Fibroblast of lung (primary cell): ENCODE measurements around the gene SOX9. TPM values are rescaled to one million over a fixed set of nuclear protein-coding genes. Genes with fewer than 3 reads are reported as not detected.

Experiments used
- DNase-seq, 2 donors: peaks; one replicate each; pipeline versions ENCODE4 v3.0.0 to v3.0.0-alpha.2; 2010; ENCODE audit warnings: low read depth in 2 of 2
- H2AFZ ChIP-seq: 2 replicates; pipeline ENCODE4 v1.5.1; 2012; ENCODE audit warnings: low read length, control low read depth, inconsistent platforms
- H3K27ac ChIP-seq: 2 replicates; pipeline ENCODE4 v1.5.1; 2011; ENCODE audit warnings: low read length, control low read depth; ENCODE audit not compliant: insufficient read depth
- H3K27me3 ChIP-seq: 2 replicates; pipeline ENCODE4 v1.5.1; 2011; ENCODE audit warnings: mild to moderate bottlenecking, low read length; ENCODE audit not compliant: control insufficient read depth, insufficient read depth
- H3K36me3 ChIP-seq: 2 replicates; pipeline ENCODE4 v1.5.1; 2011; ENCODE audit warnings: low read length; ENCODE audit not compliant: control insufficient read depth, insufficient read depth
- H3K4me1 ChIP-seq: 2 replicates; pipeline ENCODE4 v1.5.1; 2011; ENCODE audit warnings: low read length; ENCODE audit not compliant: control insufficient read depth, insufficient read depth; ENCODE audit errors: extremely low read depth
- H3K4me2 ChIP-seq: 2 replicates; pipeline ENCODE4 v1.5.1; 2011; ENCODE audit warnings: low read length, control low read depth; ENCODE audit not compliant: insufficient read depth; ENCODE audit errors: extremely low read depth
- H3K4me3 ChIP-seq, 4 experiments: fragments of 200-600 bp in 1 of 4; sonication (generic) in 1 of 4; replicated peaks in 1 of 4; 2 replicates each; pipeline ENCODE4 v1.5.1; 2011 to 2016; ENCODE audit warnings: low read length in 4 of 4, low read depth in 3 of 4, mild to moderate bottlenecking in 3 of 4, control low read depth in 2 of 4, inconsistent platforms in 1 of 4, mixed read lengths in 1 of 4; ENCODE audit not compliant: insufficient read depth in 1 of 4; ENCODE audit errors: control extremely low read depth in 1 of 4
- H3K79me2 ChIP-seq: 2 replicates; pipeline ENCODE4 v1.5.1; 2012; ENCODE audit warnings: mild to moderate bottlenecking, low read length, inconsistent platforms; ENCODE audit not compliant: control insufficient read depth, insufficient read depth
- H3K9ac ChIP-seq: 2 replicates; pipeline ENCODE4 v1.5.1; 2011; ENCODE audit warnings: mild to moderate bottlenecking, low read length, control low read depth; ENCODE audit not compliant: insufficient read depth
- H3K9me3 ChIP-seq: 2 replicates; pipeline ENCODE4 v1.5.1; 2012; ENCODE audit warnings: low read depth, low read length; ENCODE audit not compliant: control insufficient read depth, insufficient read depth
- H4K20me1 ChIP-seq: 2 replicates; pipeline ENCODE4 v1.5.1; 2011; ENCODE audit warnings: low read length; ENCODE audit not compliant: control insufficient read depth, insufficient read depth; ENCODE audit errors: extremely low read depth
- CTCF ChIP-seq, 2 donors: IDR thresholded peaks in 1 of 2; conservative IDR thresholded peaks in 1 of 2; 1 replicate in 1 of 2; 2 replicates in 1 of 2; pipeline ENCODE4 v1.5.1; 2011 to 2012; ENCODE audit warnings: low read length in 2 of 2, control low read depth in 1 of 2, inconsistent platforms in 1 of 2, low read depth in 1 of 2, mild to moderate bottlenecking in 1 of 2
- EZH2 ChIP-seq: IDR thresholded peaks from 2 replicates; pipeline ENCODE4 v1.5.1; 2012; ENCODE audit warnings: low read length, control low read depth, mild to moderate bottlenecking; ENCODE audit errors: missing control alignments
- polyA plus RNA-seq, 2 donors: library from polyadenylated mRNA; depleted of rRNA in 1 of 2; stranded (reverse) in 1 of 2; unstranded in 1 of 2; fragments of >200 nt; gene quantifications; 2 replicates each; pipeline ENCODE4 v1.2.1, GENCODE V29; 2011 to 2012; ENCODE audit warnings: missing spikeins in 1 of 2
- total RNA-seq: library from RNA; depleted of rRNA; stranded (reverse); fragments of >200 nt; gene quantifications from 2 replicates; pipeline ENCODE4 v1.2.1, GENCODE V29; 2014

The SOX9 gene
- total and polyA plus RNA-seq, 2 donors (not counting 1 experiment from before 2014, with no cell fraction given): 3.1 to 5.4 TPM

- Histone ChIP-seq H3K27me3 (no peaks in the 10 kb centered on the region), H3K27ac (no peak overlapping the region), H3K4me2 (no peak overlapping the region), H4K20me1 (no peaks in the 10 kb centered on the region), H3K4me1 (no peaks in the 10 kb centered on the region), H2AFZ (no peak overlapping the region), H3K79me2 (no peaks in the 10 kb centered on the region), H3K4me3 (no peak overlapping the region), H3K36me3 (no peaks in the 10 kb centered on the region), H3K9me3 (no peaks in the 10 kb centered on the region), H3K9ac (no peak overlapping the region)
- TF ChIP-seq EZH2 (no peak), CTCF (conservative IDR thresholded peaks at IDR 0.05 in 1 of 2, IDR thresholded peaks at IDR 0.05 in 1 of 2; ENCODE audit: low read depth in 1 of 2, low read length in 2 of 2) (no peak)
- no peak for DNase-seq
Measured at GRCh38 chr17:72092710-72093322, 28.0 kb upstream of the SOX9 start.

DNA sequence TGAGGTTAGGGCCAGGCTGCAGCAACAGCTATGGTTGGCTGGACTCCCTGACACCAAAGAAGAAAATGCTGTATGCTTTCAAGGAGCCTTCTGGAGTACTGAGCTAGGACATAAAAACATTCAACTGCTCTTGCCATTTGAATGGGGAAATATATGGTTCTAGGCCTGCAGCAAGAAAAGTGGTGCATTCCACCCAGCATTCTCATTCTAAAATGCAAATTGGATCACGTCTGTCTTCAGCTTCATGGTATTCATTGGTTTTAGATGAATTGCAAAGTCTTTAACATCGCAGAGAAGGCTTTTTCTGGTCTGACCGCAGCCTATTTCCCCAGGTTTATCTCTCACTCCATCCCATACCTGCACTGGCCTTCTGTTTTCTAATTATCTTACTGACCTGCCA is 27.1 kb upstream of the SOX9 start:
- TF ChIP-seq CTCF (conservative IDR thresholded peaks at IDR 0.05 in 1 of 2, IDR thresholded peaks at IDR 0.05 in 1 of 2; ENCODE audit: low read depth in 1 of 2, low read length in 2 of 2) (no peak), EZH2 (no peak)
- Histone ChIP-seq H3K4me3 (no peak overlapping the region), H4K20me1 (no peaks in the 10 kb centered on the region), H3K9ac (no peak overlapping the region), H3K9me3 (no peaks in the 10 kb centered on the region), H2AFZ (no peak overlapping the region), H3K4me2 (no peak overlapping the region), H3K36me3 (no peaks in the 10 kb centered on the region), H3K27ac (no peak overlapping the region), H3K4me1 (no peaks in the 10 kb centered on the region), H3K27me3 (no peaks in the 10 kb centered on the region), H3K79me2 (no peaks in the 10 kb centered on the region)
- no peak for DNase-seq

DNA sequence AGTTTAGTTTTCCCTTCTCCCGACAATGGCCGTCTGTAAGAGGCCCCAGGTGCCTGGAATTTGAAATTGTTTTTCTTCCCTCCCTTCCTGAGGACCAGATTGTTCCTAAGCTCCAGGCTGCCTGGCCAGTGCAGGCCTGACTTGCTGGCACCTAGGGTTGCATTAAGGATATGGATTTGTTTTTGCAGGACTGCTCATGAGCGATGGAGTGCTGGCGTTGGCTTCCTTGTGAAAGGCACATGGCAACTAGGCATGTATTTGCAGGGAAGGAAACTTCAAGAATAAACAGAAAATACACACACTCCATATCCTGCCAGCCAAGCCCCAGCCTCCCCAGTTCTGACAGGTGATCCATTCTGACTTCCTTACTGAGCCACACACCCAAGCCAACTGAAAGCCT is 25.5 kb upstream of the SOX9 start:
- H3K27ac ChIP-seq: no peak overlapping the region

More for the DNA sequence above, 25.5 kb upstream of the SOX9 start:
- H3K36me3 ChIP-seq: no peaks in the 10 kb centered on the region
- no peak for TF ChIP-seq EZH2
- H3K4me3 ChIP-seq: no peak overlapping the region
- no peaks in the 10 kb centered on the region for H4K20me1 ChIP-seq
- no peak overlapping the region for H3K4me2 ChIP-seq
- H3K27me3 ChIP-seq: no peaks in the 10 kb centered on the region
- H3K4me1 ChIP-seq: no peaks in the 10 kb centered on the region
- DNase-seq: no peak
- H3K79me2 ChIP-seq: no peaks in the 10 kb centered on the region
- H3K9me3 ChIP-seq: no peaks in the 10 kb centered on the region
- no peak overlapping the region for H2AFZ ChIP-seq
- no peak overlapping the region for H3K9ac ChIP-seq
